Neutrophil (primary cell): ENCODE measurements around the gene NTF3.

ENCODE experiments used
- H3K27ac ChIP-seq: fragments of 200-600 bp; sonication (generic); 2 replicates; pipeline ENCODE4 v1.5.1; 2016; ENCODE audit warnings: mild to moderate bottlenecking, moderate library complexity
- H3K27me3 ChIP-seq: fragments of 200-600 bp; sonication (generic); 2 replicates; pipeline ENCODE4 v1.6.0; 2016; ENCODE audit warnings: mild to moderate bottlenecking
- H3K36me3 ChIP-seq: fragments of 200-600 bp; sonication (generic); 2 replicates; pipeline ENCODE4 v1.5.1; 2017
- H3K4me1 ChIP-seq, 2 experiments: fragments of 200-600 bp in 1 of 2; sonication (generic) in 1 of 2; 1 replicate in 1 of 2; 2 replicates in 1 of 2; pipeline versions ENCODE4 v1.5.1 to v1.6.1; 2013 to 2016; ENCODE audit warnings: low read depth in 1 of 2, low read length in 1 of 2, mild to moderate bottlenecking in 1 of 2, moderate library complexity in 1 of 2; ENCODE audit not compliant: control insufficient read depth in 1 of 2, insufficient read depth in 1 of 2
- H3K4me3 ChIP-seq, 2 experiments: fragments of 200-600 bp in 1 of 2; sonication (generic) in 1 of 2; 1 replicate in 1 of 2; 2 replicates in 1 of 2; pipeline ENCODE4 v1.5.1; 2013 to 2016; ENCODE audit warnings: low read depth in 1 of 2, low read length in 1 of 2, mild to moderate bottlenecking in 1 of 2, moderate library complexity in 1 of 2
- H3K9me3 ChIP-seq: fragments of 200-600 bp; sonication (generic); 2 replicates; pipeline ENCODE4 v1.5.1; 2016
- CTCF ChIP-seq: fragments of 200-600 bp; sonication (generic); IDR thresholded peaks from 2 replicates; pipeline ENCODE4 v1.5.1; 2016; ENCODE audit warnings: antibody characterized with exemption

NTF3 gene

GRCh38 chr12:5432011-5432400 lies at the start of gene NTF3:
TSS of gene NTF3 (plus strand) at chr12:5432108. CDS start at chr12:5432325, 217 bp downstream.
- no peaks in the 10 kb centered on the region for H3K4me1 ChIP-seq
- no peak within 1 kb of the TSS for H3K27ac ChIP-seq
- no peaks in the 10 kb centered on the region for H3K36me3 ChIP-seq
- no peak within 1 kb of the TSS for H3K4me3 ChIP-seq
- no peaks in the 10 kb centered on the region for H3K9me3 ChIP-seq
- peaks cover 100% of the 10 kb centered on the region for H3K27me3 ChIP-seq
- TF ChIP-seq CTCF = no peak

DNA sequence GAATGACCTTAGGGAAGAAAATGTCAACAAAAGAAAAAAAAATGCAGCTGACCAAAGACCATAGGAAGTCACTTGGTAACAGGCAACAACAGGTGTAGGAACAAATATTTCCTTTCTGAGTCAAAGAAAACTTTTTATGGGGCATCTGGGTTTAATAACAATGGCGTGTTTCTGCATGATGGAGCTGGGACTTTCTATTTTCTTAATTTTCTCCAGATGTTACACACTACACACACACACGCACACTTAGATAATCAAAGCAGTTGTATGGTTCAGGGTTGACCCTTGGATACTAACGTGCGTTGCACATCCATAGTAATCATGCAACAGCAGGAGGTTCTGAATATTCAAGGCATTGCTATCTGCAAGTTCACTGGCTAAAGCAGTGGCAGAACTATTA lies 47.9 kb upstream of the NTF3 start:
- H3K4me1 ChIP-seq = no peaks in the 10 kb centered on the region
- no peaks in the 10 kb centered on the region for H3K36me3 ChIP-seq
- H3K27ac ChIP-seq = no peak overlapping the region
- TF ChIP-seq CTCF = no peak
- no peak overlapping the region for H3K4me3 ChIP-seq
- H3K27me3 ChIP-seq = no peaks in the 10 kb centered on the region
- H3K9me3 ChIP-seq = no peaks in the 10 kb centered on the region

GRCh38 chr12:5388581-5389535 lies 43.0 kb upstream of the NTF3 start:
- no peak overlapping the region for H3K27ac ChIP-seq
- no peaks in the 10 kb centered on the region for H3K9me3 ChIP-seq
- no peaks in the 10 kb centered on the region for H3K36me3 ChIP-seq
- no peak overlapping the region for H3K4me3 ChIP-seq
- TF ChIP-seq CTCF = no peak
- no peaks in the 10 kb centered on the region for H3K27me3 ChIP-seq
- H3K4me1 ChIP-seq = no peaks in the 10 kb centered on the region

DNA sequence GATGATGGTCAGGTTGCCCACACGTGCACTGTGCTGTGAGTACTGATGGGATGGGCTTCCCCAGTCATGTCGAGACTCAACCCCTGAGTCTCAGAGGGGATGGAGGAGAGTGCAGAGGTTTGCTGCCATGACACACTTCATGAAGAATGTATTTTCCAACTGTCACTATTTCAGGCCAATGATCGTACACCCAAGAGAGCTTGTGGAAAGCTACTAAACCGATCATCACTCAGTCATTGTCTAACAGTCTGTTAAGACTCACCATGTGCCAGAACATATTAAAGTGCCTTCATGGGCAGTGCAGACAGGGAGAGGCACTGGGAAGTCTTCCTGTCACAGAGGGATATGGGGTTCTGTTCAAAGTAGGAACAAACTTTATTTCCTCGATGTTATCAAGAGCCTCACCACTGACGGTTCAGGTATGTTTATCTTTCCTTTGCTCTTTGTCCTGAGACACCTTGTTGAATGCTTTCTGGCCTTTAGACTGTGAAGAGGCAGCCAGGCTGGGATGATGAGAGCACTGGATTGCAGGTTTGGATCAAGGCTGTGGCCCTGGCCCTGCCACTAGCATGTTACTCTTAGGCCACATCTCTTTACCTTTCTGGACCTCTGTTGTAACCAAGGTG lies 41.6 kb upstream of the NTF3 start:
- H3K9me3 ChIP-seq = no peaks in the 10 kb centered on the region
- peaks cover 5% of the 10 kb centered on the region for H3K27me3 ChIP-seq
- H3K36me3 ChIP-seq = no peaks in the 10 kb centered on the region
- no peak overlapping the region for H3K27ac ChIP-seq
- H3K4me1 ChIP-seq = no peaks in the 10 kb centered on the region
- H3K4me3 ChIP-seq = no peak overlapping the region
- no peak for TF ChIP-seq CTCF

GRCh38 chr12:5391653-5392052 lies 40.3 kb upstream of the NTF3 start:
- Histone ChIP-seq H3K27me3 (peaks cover 13% of the 10 kb centered on the region), H3K9me3 (no peaks in the 10 kb centered on the region), H3K36me3 (no peaks in the 10 kb centered on the region), H3K4me1 (no peaks in the 10 kb centered on the region), H3K27ac (no peak overlapping the region), H3K4me3 (no peak overlapping the region)
- TF ChIP-seq CTCF = no peak
